ENCODE results near the gene IL22RA2. TPM values are rescaled to one million over a fixed set of nuclear protein-coding genes. Genes with fewer than 3 reads are reported as not detected.
"Not testable (repeated sequence)": the region's sequence is repeated elsewhere in the genome, so short reads cannot be mapped to it uniquely, and the experiment has no call there.

Gene IL22RA2
- total and polyA plus RNA-seq, 2 of the 13 experiments (the other 11 are each of a cell fraction or from before 2014, with no cell fraction given) = not detected

DNA sequence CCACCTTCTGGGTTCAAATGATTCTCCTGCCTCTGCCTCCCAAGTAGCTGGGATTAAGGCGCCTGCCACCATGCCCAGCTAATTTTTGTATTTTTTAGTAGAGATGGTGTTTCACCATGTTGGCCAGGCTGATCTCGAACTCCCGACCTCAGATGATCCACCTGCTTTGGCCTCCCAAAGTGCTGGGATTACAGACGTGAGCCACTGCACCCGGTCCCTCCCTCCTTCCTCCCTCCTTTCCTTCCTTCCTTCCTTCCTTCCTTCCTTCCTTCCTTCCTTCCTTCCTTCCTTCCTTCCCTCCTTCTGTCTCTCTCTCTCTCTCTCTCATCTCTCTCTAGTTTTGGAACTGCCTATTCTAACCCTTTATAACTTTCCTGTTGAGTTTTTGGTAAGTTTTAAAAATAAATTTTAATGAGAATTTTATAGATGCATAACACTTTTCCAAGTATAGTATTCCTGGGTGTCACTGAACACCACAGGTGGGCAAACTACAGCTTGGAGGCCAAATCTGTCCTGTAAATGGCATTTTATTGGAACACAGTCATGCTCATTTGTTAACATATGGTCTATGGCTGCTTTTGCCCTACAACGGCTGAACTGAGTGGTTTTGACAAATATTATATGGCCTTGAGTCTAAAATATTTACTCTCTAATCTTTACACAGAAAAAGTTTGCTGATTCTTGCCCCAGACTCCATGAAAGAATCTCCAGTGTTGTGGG is 66.2 kb downstream of the IL22RA2 start:
- in situ Hi-C loops (cut with HindIII; ENCODE audit: extremely low pct_ligation_motif_present, low pct_unique_long_range_greater_than_20kb); H3K36me3 ChIP-seq (replicated peaks in 1 of 2; ENCODE audit: control insufficient read depth in 1 of 2, insufficient read depth in 2 of 2, low read length in 2 of 2); CTCF ChIA-PET (ENCODE audit: low intra/inter-chr PET ratio, low total read pairs); FAIRE-seq; BruUV-seq (replicated peaks); H4K20me1 ChIP-seq (ENCODE audit: insufficient read depth, low read length); H2AFZ ChIP-seq (ENCODE audit: low read length); H3K4me3 ChIP-seq (replicated peaks in 1 of 3; ENCODE audit: insufficient read depth in 1 of 3, low read depth in 2 of 3, low read length in 3 of 3); intact Hi-C loops (cut with micrococcal nuclease; ENCODE audit: unreplicated experiment); H3K4me2 ChIP-seq (ENCODE audit: low read depth, low read length); H3K27ac ChIP-seq (ENCODE audit: extremely low read length, insufficient read depth, low read length); POLR2A ChIA-PET; H3K4me1 ChIP-seq (ENCODE audit: insufficient read depth, low read length); H3K27me3 ChIP-seq (ENCODE audit: control insufficient read depth in 1 of 2, insufficient read depth in 2 of 2, low read length in 2 of 2); H3K9ac ChIP-seq (ENCODE audit: insufficient read depth, low read depth, low read length); H3K79me2 ChIP-seq (ENCODE audit: insufficient read depth, low read length): not testable (repeated sequence)
- 1% methylated on average over 6 of the region's 6 CpGs for WGBS (ENCODE audit: low lambda C conversion rate)
- H3K9me3 ChIP-seq (ENCODE audit: low read length) = peaks cover 14% of the 10 kb centered on the region; the same call in 1 of the 2 replicates
- peak; percentile 35; the same call in 1 of the 3 replicates for ATAC-seq
- DNase-seq (ENCODE audit: low spot score) = peak; percentile 21
- TF ChIP-seq, protein P1, sequence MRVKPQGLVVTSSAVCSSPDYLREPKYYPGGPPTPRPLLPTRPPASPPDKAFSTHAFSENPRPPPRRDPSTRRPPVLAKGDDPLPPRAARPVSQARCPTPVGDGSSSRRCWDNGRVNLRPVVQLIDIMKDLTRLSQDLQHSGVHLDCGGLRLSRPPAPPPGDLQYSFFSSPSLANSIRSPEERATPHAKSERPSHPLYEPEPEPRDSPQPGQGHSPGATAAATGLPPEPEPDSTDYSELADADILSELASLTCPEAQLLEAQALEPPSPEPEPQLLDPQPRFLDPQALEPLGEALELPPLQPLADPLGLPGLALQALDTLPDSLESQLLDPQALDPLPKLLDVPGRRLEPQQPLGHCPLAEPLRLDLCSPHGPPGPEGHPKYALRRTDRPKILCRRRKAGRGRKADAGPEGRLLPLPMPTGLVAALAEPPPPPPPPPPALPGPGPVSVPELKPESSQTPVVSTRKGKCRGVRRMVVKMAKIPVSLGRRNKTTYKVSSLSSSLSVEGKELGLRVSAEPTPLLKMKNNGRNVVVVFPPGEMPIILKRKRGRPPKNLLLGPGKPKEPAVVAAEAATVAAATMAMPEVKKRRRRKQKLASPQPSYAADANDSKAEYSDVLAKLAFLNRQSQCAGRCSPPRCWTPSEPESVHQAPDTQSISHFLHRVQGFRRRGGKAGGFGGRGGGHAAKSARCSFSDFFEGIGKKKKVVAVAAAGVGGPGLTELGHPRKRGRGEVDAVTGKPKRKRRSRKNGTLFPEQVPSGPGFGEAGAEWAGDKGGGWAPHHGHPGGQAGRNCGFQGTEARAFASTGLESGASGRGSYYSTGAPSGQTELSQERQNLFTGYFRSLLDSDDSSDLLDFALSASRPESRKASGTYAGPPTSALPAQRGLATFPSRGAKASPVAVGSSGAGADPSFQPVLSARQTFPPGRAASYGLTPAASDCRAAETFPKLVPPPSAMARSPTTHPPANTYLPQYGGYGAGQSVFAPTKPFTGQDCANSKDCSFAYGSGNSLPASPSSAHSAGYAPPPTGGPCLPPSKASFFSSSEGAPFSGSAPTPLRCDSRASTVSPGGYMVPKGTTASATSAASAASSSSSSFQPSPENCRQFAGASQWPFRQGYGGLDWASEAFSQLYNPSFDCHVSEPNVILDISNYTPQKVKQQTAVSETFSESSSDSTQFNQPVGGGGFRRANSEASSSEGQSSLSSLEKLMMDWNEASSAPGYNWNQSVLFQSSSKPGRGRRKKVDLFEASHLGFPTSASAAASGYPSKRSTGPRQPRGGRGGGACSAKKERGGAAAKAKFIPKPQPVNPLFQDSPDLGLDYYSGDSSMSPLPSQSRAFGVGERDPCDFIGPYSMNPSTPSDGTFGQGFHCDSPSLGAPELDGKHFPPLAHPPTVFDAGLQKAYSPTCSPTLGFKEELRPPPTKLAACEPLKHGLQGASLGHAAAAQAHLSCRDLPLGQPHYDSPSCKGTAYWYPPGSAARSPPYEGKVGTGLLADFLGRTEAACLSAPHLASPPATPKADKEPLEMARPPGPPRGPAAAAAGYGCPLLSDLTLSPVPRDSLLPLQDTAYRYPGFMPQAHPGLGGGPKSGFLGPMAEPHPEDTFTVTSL (CRISPR knock-in tag; IDR thresholded peaks at IDR 0.05; ENCODE audit: borderline replicate concordance) = peak; percentile 34; the same call in 1 of the 2 replicates
- TF ChIP-seq, protein P2, sequence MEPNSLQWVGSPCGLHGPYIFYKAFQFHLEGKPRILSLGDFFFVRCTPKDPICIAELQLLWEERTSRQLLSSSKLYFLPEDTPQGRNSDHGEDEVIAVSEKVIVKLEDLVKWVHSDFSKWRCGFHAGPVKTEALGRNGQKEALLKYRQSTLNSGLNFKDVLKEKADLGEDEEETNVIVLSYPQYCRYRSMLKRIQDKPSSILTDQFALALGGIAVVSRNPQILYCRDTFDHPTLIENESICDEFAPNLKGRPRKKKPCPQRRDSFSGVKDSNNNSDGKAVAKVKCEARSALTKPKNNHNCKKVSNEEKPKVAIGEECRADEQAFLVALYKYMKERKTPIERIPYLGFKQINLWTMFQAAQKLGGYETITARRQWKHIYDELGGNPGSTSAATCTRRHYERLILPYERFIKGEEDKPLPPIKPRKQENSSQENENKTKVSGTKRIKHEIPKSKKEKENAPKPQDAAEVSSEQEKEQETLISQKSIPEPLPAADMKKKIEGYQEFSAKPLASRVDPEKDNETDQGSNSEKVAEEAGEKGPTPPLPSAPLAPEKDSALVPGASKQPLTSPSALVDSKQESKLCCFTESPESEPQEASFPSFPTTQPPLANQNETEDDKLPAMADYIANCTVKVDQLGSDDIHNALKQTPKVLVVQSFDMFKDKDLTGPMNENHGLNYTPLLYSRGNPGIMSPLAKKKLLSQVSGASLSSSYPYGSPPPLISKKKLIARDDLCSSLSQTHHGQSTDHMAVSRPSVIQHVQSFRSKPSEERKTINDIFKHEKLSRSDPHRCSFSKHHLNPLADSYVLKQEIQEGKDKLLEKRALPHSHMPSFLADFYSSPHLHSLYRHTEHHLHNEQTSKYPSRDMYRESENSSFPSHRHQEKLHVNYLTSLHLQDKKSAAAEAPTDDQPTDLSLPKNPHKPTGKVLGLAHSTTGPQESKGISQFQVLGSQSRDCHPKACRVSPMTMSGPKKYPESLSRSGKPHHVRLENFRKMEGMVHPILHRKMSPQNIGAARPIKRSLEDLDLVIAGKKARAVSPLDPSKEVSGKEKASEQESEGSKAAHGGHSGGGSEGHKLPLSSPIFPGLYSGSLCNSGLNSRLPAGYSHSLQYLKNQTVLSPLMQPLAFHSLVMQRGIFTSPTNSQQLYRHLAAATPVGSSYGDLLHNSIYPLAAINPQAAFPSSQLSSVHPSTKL (CRISPR knock-in tag; IDR thresholded peaks at IDR 0.05) = 0 out of 2 replicates have a peak, but pooled peaks have one; percentile 9

Measured in HepG2 (cell line).